Endothelial cell of umbilical vein (primary cell): ENCODE results near the gene SOX14. TPM values are rescaled to one million over a fixed set of nuclear protein-coding genes. Genes with fewer than 3 reads are reported as not detected.

Source experiments
- BruUV-seq: library from RNA; stranded (reverse); fragments of 400-500 nt; replicated peaks from 2 replicates; lab custom pipeline; 2021; lab: Mats Ljungman, UMichigan
- CTCF ChIA-PET: fragments of 300-600, 350-600 bp; sonication (Branson Sonifier 250); formaldehyde crosslinking; loops from one replicate; lab custom pipeline; 2021; ENCODE audit warnings: antibody characterized with exemption, inconsistent platforms; lab: Charles Lee
- POLR2A ChIA-PET: fragments of 300-600, 350-600 bp; sonication (Branson Sonifier 250); formaldehyde crosslinking; loops from one replicate; lab custom pipeline; 2021; ENCODE audit warnings: antibody characterized with exemption, inconsistent platforms; lab: Charles Lee
- DNase-seq: peaks from one replicate; pipeline ENCODE4 v3.0.0-alpha.2; 2011; ENCODE audit warnings: low read depth, low spot score
- FAIRE-seq: peaks from 2 replicates; lab custom pipeline; 2011; peaks lifted over from hg19 to GRCh38; lab: Jason Lieb, UNC
- H2AFZ ChIP-seq: 2 replicates; pipeline ENCODE4 v1.6.0; 2012; ENCODE audit warnings: low read depth, low read length, control low read depth, inconsistent platforms
- H3K27ac ChIP-seq: 2 replicates; pipeline ENCODE4 v1.5.1; 2011; ENCODE audit warnings: low read depth, mild to moderate bottlenecking, control low read depth, low read length, moderate library complexity; ENCODE audit not compliant: insufficient read depth
- H3K27me3 ChIP-seq, 2 experiments: 2 replicates each; pipeline versions ENCODE4 v1.6.0 to v1.6.1; 2011; ENCODE audit warnings: low read length in 2 of 2, mixed read lengths in 1 of 2; ENCODE audit not compliant: control insufficient read depth in 2 of 2, insufficient read depth in 2 of 2
- H3K36me3 ChIP-seq, 2 experiments: 2 replicates in 1 of 2; 3 replicates in 1 of 2; pipeline ENCODE4 v1.5.1; 2011; ENCODE audit warnings: low read length in 2 of 2, mild to moderate bottlenecking in 1 of 2, moderate library complexity in 1 of 2; ENCODE audit not compliant: control insufficient read depth in 2 of 2, insufficient read depth in 2 of 2; ENCODE audit errors: extremely low read depth in 1 of 2
- H3K4me1 ChIP-seq: 3 replicates; pipeline ENCODE4 v1.5.1; 2011; ENCODE audit warnings: mild to moderate bottlenecking, low read length; ENCODE audit not compliant: control insufficient read depth, insufficient read depth; ENCODE audit errors: extremely low read depth
- H3K4me2 ChIP-seq: 2 replicates; pipeline ENCODE4 v1.6.1; 2011; ENCODE audit warnings: low read length, control low read depth, mixed read lengths; ENCODE audit not compliant: insufficient read depth
- H3K4me3 ChIP-seq, 3 experiments: fragments of 200-600 bp in 1 of 3; sonication (generic), shearing (Covaris generic) in 1 of 3; replicated peaks in 1 of 3; 2 replicates each; pipeline ENCODE4 v1.5.1; 2011 to 2016; ENCODE audit warnings: control low read depth in 3 of 3, low read length in 3 of 3, mild to moderate bottlenecking in 2 of 3, inconsistent platforms in 1 of 3, low read depth in 1 of 3, moderate library complexity in 1 of 3; ENCODE audit not compliant: insufficient read depth in 1 of 3
- H3K79me2 ChIP-seq: 2 replicates; pipeline ENCODE4 v1.6.0; 2012; ENCODE audit warnings: low read length, inconsistent platforms; ENCODE audit not compliant: control insufficient read depth, insufficient read depth
- H3K9ac ChIP-seq: replicated peaks from 2 replicates; pipeline ENCODE3; 2011; ENCODE audit warnings: low read length, control low read depth; ENCODE audit not compliant: insufficient read depth; ENCODE audit errors: extremely low read depth
- H3K9me1 ChIP-seq: replicated peaks from 3 replicates; pipeline ENCODE4 v1.6.0; 2011; ENCODE audit warnings: mild to moderate bottlenecking, low read length; ENCODE audit not compliant: control insufficient read depth, insufficient read depth; ENCODE audit errors: extremely low read depth
- H3K9me3 ChIP-seq: replicated peaks from 2 replicates; pipeline ENCODE4 v1.5.1; 2012; ENCODE audit warnings: low read length, inconsistent platforms; ENCODE audit not compliant: control insufficient read depth, insufficient read depth
- H4K20me1 ChIP-seq: replicated peaks from 2 replicates; pipeline ENCODE3; 2011; ENCODE audit warnings: mild to moderate bottlenecking, low read length; ENCODE audit not compliant: control insufficient read depth, insufficient read depth; ENCODE audit errors: extremely low read depth
- CTCF ChIP-seq, 2 donors: IDR thresholded peaks; 1 replicate in 1 of 2; 2 replicates in 1 of 2; pipeline ENCODE4 v1.5.1; 2011; ENCODE audit warnings: low read length in 2 of 2, mild to moderate bottlenecking in 2 of 2, moderate library complexity in 2 of 2, control low read depth in 1 of 2, inconsistent platforms in 1 of 2, low read depth in 1 of 2; ENCODE audit not compliant: insufficient read depth in 1 of 2; ENCODE audit errors: extremely low read depth in 1 of 2
- EZH2 ChIP-seq: IDR thresholded peaks from 2 replicates; pipeline ENCODE4 v1.6.1; 2012; ENCODE audit warnings: borderline replicate concordance, low read depth, mild to moderate bottlenecking, moderate library complexity, low read length, inconsistent platforms; ENCODE audit not compliant: severe bottlenecking
- GATA2 ChIP-seq: IDR thresholded peaks from 2 replicates; pipeline ENCODE4 v1.7.0; 2011; ENCODE audit warnings: low read depth, mild to moderate bottlenecking, moderate library complexity, mixed read lengths, low read length; ENCODE audit not compliant: insufficient read length, insufficient read depth
- MAX ChIP-seq: IDR thresholded peaks from 2 replicates; pipeline ENCODE4 v1.6.1; 2011; ENCODE audit not compliant: insufficient read depth, insufficient read length
- dilution Hi-C: fragments of 300-500 bp; cut with MboI; formaldehyde crosslinking; loops from one replicate; pipeline ENCODE4 v1.15.0; 2019; ENCODE audit warnings: low sequenced_read_pairs; ENCODE audit not compliant: extremely low pct_ligation_motif_present
- intact Hi-C: fragments of 100-400 bp; cut with micrococcal nuclease; formaldehyde crosslinking; loops from one replicate; pipeline ENCODE4 v1.10.0; 2022
- polyA plus RNA-seq, 4 experiments: library from polyadenylated mRNA; depleted of rRNA in 3 of 4; stranded (reverse) in 3 of 4; unstranded in 1 of 4; fragments of >200 nt; gene quantifications; 2 replicates each; pipeline versions ENCODE4 v1.2.1 to v1.2.3, GENCODE V29; 2011 to 2012; ENCODE audit warnings: missing spikeins in 1 of 4
- total RNA-seq: library from RNA; stranded (reverse); gene quantifications from 2 replicates; pipeline ENCODE4 v1.2.3, GENCODE V29; 2021

Gene SOX14
- total and polyA plus RNA-seq, 2 donors (not counting 3 experiments of a cell fraction or from before 2014, with no cell fraction given), result not detected

- no peak overlapping the region for H2AFZ ChIP-seq
Observed at GRCh38 chr3:137772214-137772955, 8.3 kb downstream of the SOX14 start.

More at GRCh38 chr3:137772214-137772955, 8.3 kb downstream of the SOX14 start:
- BruUV-seq, result no TSS peak
- Histone ChIP-seq H4K20me1 (no peaks in the 10 kb centered on the region), H3K79me2 (no peaks in the 10 kb centered on the region), H3K36me3 (no peaks in the 10 kb centered on the region), H3K4me1 (peaks cover 3% of the 10 kb centered on the region), H3K27ac (no peak overlapping the region), H3K9ac (no peak overlapping the region), H3K9me3 (no peaks in the 10 kb centered on the region), H3K4me2 (no peak overlapping the region), H3K9me1 (no peaks in the 10 kb centered on the region), H3K27me3 (peaks cover 53 to 66% of the 10 kb centered on the region in 2 experiments), H3K4me3 (no peak overlapping the region)
- FAIRE-seq (no peak), DNase-seq (no peak)
- no peak for TF ChIP-seq EZH2
- TF ChIP-seq MAX, result no peak
- TF ChIP-seq CTCF (IDR thresholded peaks at IDR 0.05; ENCODE audit: extremely low read depth in 1 of 2, insufficient read depth in 1 of 2, low read depth in 1 of 2, low read length in 2 of 2), result no peak
- no peak for TF ChIP-seq GATA2
- ChIA-PET POLR2A (no interaction called here), CTCF (no interaction called here)
- intact Hi-C loops (no loop called here), dilution Hi-C loops (no loop called here)
